Measurements from ENCODE around the gene TMEM176B.

TMEM176B gene

GRCh38 chr7:150799741-150800580 lies at the start of gene TMEM176B:
TMEM176B (minus strand) TSS chr7:150800364; CDS start chr7:150796569, 3,795 bp downstream.
- TF ChIP-seq CTCF (IDR thresholded peaks at IDR 0.05; ENCODE audit: insufficient read depth, low read length, missing control alignments): no peak
- ChIA-PET POLR2A (no interaction called here), CTCF (interaction anchor here (1.1 kb wide), 1 partner anchor 21 kb away, joined by 4 read pairs; no protein-coding TSS in a partner anchor)
- DNase-seq (ENCODE audit: low read depth, low spot score): no peak
- H3K4me3 ChIP-seq (ENCODE audit: low read depth, low read length): no peak within 1 kb of the TSS

GRCh38 chr7:150849204-150849775 lies 49.1 kb upstream of the TMEM176B start:
- no peak for DNase-seq (ENCODE audit: low read depth, low spot score)

GRCh38 chr7:150848561-150849115 lies 48.5 kb upstream of the TMEM176B start:
- no peak for TF ChIP-seq CTCF (IDR thresholded peaks at IDR 0.05; ENCODE audit: insufficient read depth, low read length, missing control alignments)
- ChIA-PET CTCF (no interaction called here), POLR2A (no interaction called here)
- H3K4me3 ChIP-seq (ENCODE audit: low read depth, low read length): no peak overlapping the region
- no peak for DNase-seq (ENCODE audit: low read depth, low spot score)

More at GRCh38 chr7:150849204-150849775, 49.1 kb upstream of the TMEM176B start:
- ChIA-PET POLR2A (no interaction called here), CTCF (no interaction called here)
- H3K4me3 ChIP-seq (ENCODE audit: low read depth, low read length): no peak overlapping the region
- no peak for TF ChIP-seq CTCF (IDR thresholded peaks at IDR 0.05; ENCODE audit: insufficient read depth, low read length, missing control alignments)

GRCh38 chr7:150848111-150848510 lies 47.9 kb upstream of the TMEM176B start:
- ChIA-PET CTCF (no interaction called here), POLR2A (no interaction called here)
- no peak overlapping the region for H3K4me3 ChIP-seq (ENCODE audit: low read depth, low read length)
- no peak for TF ChIP-seq CTCF (IDR thresholded peaks at IDR 0.05; ENCODE audit: insufficient read depth, low read length, missing control alignments)
- no peak for DNase-seq (ENCODE audit: low read depth, low spot score)

GRCh38 chr7:150847536-150847935 lies 47.4 kb upstream of the TMEM176B start:
- ChIA-PET POLR2A (no interaction called here), CTCF (interaction anchor here (0.7 kb wide), 1 partner anchor 30 kb away, joined by 3 read pairs; no protein-coding TSS in a partner anchor)
- no peak for DNase-seq (ENCODE audit: low read depth, low spot score)
- TF ChIP-seq CTCF (IDR thresholded peaks at IDR 0.05; ENCODE audit: insufficient read depth, low read length, missing control alignments): no peak
- no peak overlapping the region for H3K4me3 ChIP-seq (ENCODE audit: low read depth, low read length)

Measured in AG04449 (cell line).